ENCODE results near the gene GNL1.
"Not testable (repeated sequence)": the region's sequence is repeated elsewhere in the genome, so short reads cannot be mapped to it uniquely, and the experiment has no call there.

DNA sequence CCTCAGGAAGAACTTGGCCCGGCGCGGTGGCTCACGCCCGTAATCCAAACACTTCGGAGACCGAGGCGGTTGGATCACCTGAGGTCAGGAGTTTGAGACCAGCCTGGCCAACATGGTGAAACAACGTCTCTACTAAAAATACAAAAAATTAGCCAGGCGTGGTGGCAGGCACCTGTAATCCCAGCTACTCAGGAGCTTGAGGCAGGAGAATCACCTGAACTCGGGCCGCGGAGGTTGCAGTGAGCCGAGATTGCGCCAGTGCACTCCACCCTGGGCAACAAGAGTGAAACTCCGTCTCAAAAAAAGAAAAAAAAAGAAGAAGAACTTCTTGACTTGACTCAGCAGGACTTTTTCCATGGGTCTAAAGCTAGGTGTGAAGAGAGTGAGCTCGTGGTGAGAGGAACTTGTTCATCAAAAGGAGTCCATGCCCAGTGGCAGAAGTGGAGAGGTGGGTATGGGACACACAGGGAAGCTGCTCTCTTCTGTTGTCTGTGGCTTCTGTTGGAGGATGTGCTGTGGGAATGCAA lies 26.9 kb downstream of the GNL1 start:
- TF ChIP-seq, protein P1, sequence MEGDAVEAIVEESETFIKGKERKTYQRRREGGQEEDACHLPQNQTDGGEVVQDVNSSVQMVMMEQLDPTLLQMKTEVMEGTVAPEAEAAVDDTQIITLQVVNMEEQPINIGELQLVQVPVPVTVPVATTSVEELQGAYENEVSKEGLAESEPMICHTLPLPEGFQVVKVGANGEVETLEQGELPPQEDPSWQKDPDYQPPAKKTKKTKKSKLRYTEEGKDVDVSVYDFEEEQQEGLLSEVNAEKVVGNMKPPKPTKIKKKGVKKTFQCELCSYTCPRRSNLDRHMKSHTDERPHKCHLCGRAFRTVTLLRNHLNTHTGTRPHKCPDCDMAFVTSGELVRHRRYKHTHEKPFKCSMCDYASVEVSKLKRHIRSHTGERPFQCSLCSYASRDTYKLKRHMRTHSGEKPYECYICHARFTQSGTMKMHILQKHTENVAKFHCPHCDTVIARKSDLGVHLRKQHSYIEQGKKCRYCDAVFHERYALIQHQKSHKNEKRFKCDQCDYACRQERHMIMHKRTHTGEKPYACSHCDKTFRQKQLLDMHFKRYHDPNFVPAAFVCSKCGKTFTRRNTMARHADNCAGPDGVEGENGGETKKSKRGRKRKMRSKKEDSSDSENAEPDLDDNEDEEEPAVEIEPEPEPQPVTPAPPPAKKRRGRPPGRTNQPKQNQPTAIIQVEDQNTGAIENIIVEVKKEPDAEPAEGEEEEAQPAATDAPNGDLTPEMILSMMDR (optimal IDR thresholded peaks at IDR 0.05 in 1 of 3, IDR thresholded peaks at IDR 0.05 in 1 of 3, conservative IDR thresholded peaks at IDR 0.05 in 1 of 3; ENCODE audit: extremely low read depth in 1 of 3, insufficient read depth in 2 of 3, low read length in 3 of 3): not testable (repeated sequence)
- not testable (repeated sequence) for TF ChIP-seq EZH2 (IDR thresholded peaks at IDR 0.05; ENCODE audit: low read length)
